Activated B cell treated with CpG ODN at 0.5 μM for 24 hours (primary cell): ENCODE results near the gene MYADML2. TPM values are rescaled to one million over a fixed set of nuclear protein-coding genes. Genes with fewer than 3 reads are reported as not detected.

ENCODE experiments used
- ATAC-seq: fragments of 200-7000 bp; cut with Tn5 transposase; one replicate; pipeline ENCODE4 v1.10.0; 2021; ENCODE audit warnings: low read depth, mild to moderate bottlenecking, moderate library complexity
- CTCF ChIA-PET: fragments of 350-600 bp; sonication (Branson Sonifier 250); formaldehyde crosslinking; loops from one replicate; lab custom pipeline; 2021; ENCODE audit warnings: antibody characterized with exemption; lab: Charles Lee
- POLR2A ChIA-PET: fragments of 350-600 bp; sonication (Branson Sonifier 250); formaldehyde crosslinking; loops from one replicate; lab custom pipeline; 2021; ENCODE audit warnings: antibody characterized with exemption; lab: Charles Lee
- DNase-seq: peaks from one replicate; pipeline ENCODE4 v3.0.0; 2022
- H3K27ac Mint-ChIP-seq: one replicate; pipeline ENCODE4 v1.8.0; 2020; ENCODE audit warnings: mixed read lengths
- H3K27me3 Mint-ChIP-seq: one replicate; pipeline ENCODE4 v1.8.0; 2021; ENCODE audit warnings: mixed read lengths
- H3K36me3 Mint-ChIP-seq: one replicate; pipeline ENCODE4 v1.8.0; 2021; ENCODE audit warnings: low read depth, mixed read lengths
- H3K4me1 Mint-ChIP-seq: one replicate; pipeline ENCODE4 v1.8.0; 2021; ENCODE audit warnings: mixed read lengths
- H3K4me3 Mint-ChIP-seq: one replicate; pipeline ENCODE4 v1.8.0; 2020; ENCODE audit warnings: mild to moderate bottlenecking, mixed read lengths
- H3K9me3 Mint-ChIP-seq: one replicate; pipeline ENCODE4 v1.8.0; 2020; ENCODE audit warnings: mixed read lengths
- intact Hi-C: fragments of 100-400 bp; cut with micrococcal nuclease; formaldehyde crosslinking; loops from one replicate; pipeline ENCODE4 v1.15.1; 2024
- total RNA-seq: library from RNA; stranded (reverse); gene quantifications from 2 replicates; pipeline ENCODE4 v1.2.3, GENCODE V29; 2022
- TF ChIP-seq, protein P1 (sequence below): fragments of 200-600 bp; IDR thresholded peaks from one replicate; pipeline ENCODE4 v1.8.0; 2022; ENCODE audit warnings: antibody characterized with exemption, mild to moderate bottlenecking

MYADML2 gene
- total RNA-seq, 1 donor from 2014 or later = not detected

DNA sequence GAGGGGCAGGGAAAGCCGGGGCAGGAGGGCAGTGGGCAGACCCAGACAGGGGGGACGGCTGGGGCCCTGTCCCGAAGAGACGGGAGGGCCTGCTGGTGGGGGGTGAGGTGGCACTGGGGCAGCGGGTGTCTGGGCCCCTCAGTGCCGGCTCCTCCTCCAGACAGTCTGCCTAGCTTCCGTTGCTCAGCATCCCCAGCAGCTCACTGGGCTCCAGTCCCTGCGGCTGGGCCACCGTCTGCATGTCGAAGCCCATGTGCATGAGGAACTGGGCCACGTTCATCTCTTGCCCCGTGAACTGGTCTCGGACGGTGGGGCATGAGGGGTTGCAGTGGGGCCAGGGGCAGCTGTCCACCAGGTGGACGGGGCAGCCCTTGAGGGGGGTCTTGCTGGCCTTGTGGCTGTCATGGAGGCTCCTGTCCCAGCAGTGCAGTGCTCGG, 5.8 kb upstream of the MYADML2 start:
- H3K9me3 Mint-ChIP-seq = no peaks in the 10 kb centered on the region
- H3K27me3 Mint-ChIP-seq = peaks cover 5% of the 10 kb centered on the region
- no peak overlapping the region for H3K4me3 Mint-ChIP-seq
- no peak for DNase-seq
- H3K36me3 Mint-ChIP-seq = no peaks in the 10 kb centered on the region
- CTCF ChIA-PET = no interaction called here
- H3K27ac Mint-ChIP-seq = no peak overlapping the region
- intact Hi-C loops = no loop called here
- POLR2A ChIA-PET = no interaction called here
- TF ChIP-seq, protein P1, sequence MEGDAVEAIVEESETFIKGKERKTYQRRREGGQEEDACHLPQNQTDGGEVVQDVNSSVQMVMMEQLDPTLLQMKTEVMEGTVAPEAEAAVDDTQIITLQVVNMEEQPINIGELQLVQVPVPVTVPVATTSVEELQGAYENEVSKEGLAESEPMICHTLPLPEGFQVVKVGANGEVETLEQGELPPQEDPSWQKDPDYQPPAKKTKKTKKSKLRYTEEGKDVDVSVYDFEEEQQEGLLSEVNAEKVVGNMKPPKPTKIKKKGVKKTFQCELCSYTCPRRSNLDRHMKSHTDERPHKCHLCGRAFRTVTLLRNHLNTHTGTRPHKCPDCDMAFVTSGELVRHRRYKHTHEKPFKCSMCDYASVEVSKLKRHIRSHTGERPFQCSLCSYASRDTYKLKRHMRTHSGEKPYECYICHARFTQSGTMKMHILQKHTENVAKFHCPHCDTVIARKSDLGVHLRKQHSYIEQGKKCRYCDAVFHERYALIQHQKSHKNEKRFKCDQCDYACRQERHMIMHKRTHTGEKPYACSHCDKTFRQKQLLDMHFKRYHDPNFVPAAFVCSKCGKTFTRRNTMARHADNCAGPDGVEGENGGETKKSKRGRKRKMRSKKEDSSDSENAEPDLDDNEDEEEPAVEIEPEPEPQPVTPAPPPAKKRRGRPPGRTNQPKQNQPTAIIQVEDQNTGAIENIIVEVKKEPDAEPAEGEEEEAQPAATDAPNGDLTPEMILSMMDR = no peak
- H3K4me1 Mint-ChIP-seq = no peaks in the 10 kb centered on the region
- no peak for ATAC-seq

DNA sequence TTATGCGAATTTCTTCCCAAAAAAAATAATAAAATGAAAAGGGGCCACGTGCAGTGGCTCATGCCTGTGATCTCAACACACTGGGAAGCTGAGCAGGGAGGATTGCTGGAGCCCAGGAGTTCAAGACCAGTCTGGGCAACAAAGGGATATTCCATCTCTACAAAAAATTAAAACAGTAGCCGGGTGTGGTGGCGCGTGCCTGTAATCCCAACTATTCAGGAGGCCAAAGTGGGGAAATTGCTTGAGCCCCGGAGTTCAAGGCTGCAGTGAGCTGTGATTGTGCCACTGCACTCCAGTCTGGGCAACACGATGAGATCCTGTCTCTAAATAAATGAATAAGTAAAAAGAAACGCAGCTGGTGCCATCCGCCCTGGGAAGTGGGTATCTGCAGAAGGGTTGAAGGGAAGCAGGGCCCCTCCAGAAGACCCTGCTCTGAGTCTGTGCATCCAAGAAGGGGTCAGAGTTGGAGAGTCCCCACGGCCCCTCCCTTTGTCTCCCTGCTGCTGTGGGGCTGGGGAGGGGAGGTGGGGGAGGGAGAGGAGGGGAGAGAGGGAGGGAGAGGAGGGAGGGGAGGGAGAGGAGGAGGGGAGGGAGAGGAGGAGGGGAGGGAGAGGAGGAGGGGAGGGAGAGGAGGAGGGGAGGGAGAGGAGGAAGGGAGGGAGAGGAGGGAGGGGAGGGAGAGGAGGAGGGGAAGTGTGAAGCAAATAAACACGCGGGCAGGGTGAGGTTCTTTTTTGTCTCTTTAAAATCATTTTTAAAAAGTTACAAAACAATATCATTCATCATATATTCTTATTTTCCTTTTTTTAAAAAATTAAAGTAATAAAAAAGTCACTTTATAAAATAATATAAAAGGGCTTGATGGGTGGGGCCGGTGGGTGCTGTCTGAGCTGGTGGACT, 5.0 kb upstream of the MYADML2 start:
- ATAC-seq (no peak), DNase-seq (no peak)
- TF ChIP-seq, protein P1 = no peak
- no peaks in the 10 kb centered on the region for H3K9me3 Mint-ChIP-seq
- no peaks in the 10 kb centered on the region for H3K36me3 Mint-ChIP-seq
- intact Hi-C loops = no loop called here
- ChIA-PET POLR2A (interaction anchor here (0.6 kb wide), 1 partner anchor 392 kb away, joined by 6 read pairs; no protein-coding TSS in a partner anchor), CTCF (no interaction called here)
- H3K4me3 Mint-ChIP-seq = no peak overlapping the region
- peaks cover 3% of the 10 kb centered on the region for H3K27me3 Mint-ChIP-seq
- no peak overlapping the region for H3K27ac Mint-ChIP-seq
- no peaks in the 10 kb centered on the region for H3K4me1 Mint-ChIP-seq

DNA sequence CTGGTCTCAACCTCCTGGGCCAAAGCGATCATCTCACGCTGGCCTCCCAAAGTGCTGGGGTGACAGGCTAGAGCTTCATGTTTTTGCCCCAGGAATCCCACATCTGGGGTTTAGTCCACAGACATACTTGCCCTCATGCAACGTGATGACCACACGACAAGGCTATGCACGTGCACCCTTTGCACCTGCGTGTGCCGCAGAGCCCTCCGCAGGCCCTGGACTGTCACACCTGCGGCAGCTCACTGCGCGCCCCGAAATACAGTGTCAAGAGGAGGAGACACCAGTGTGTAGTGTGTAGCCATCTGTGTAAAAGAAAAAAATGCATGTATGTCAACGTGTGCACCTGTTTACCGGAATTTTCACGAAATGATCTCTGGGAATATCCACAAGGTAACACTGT, 3.5 kb upstream of the MYADML2 start:
- TF ChIP-seq, protein P1 = no peak
- intact Hi-C loops = no loop called here
- ChIA-PET CTCF (interaction anchor here (0.6 kb wide), 1 partner anchor 9 kb away, joined by 3 read pairs; no protein-coding TSS in a partner anchor), POLR2A (no interaction called here)
- ATAC-seq (no peak), DNase-seq (no peak)
- H3K27ac Mint-ChIP-seq = no peak overlapping the region
- H3K4me1 Mint-ChIP-seq = no peaks in the 10 kb centered on the region
- no peak overlapping the region for H3K4me3 Mint-ChIP-seq
- H3K27me3 Mint-ChIP-seq = peaks cover 4% of the 10 kb centered on the region
- no peaks in the 10 kb centered on the region for H3K36me3 Mint-ChIP-seq
- no peaks in the 10 kb centered on the region for H3K9me3 Mint-ChIP-seq

DNA sequence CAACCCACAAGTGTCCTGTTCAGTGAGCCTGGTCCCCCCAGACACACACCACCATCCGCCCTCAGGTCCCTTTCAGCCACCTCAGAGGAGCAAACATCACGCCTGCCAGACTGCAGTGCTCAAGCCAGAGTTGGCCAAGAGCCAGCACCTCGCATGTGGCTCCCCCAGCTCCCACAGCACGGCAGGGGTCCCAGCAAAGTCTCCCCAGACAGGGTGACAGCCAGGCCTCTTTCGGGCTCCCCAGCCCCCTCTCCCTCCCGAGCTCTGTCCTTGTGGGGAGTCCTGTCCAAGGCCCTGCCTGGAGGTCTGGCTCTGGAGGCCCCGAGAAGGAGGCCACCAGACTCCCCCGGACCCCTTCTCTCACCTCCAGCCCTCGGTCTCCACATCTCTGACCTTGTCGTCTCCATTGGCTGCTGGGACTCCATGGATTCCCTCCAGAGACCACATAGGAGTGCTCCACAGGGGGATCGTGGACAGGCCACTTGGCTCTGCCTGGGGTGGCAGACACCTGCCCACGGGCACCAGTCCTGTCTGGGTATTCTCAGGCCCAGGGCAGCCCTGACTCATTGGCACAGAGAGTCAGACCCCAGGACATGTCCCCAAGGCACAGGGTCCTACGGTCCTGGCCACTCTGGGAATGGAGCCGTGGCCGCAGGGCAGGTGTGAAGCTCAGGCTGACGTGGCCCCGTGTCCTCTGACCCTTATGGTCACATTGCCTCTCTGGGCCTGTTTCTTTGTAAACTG, 1.8 kb upstream of the MYADML2 start:
- Mint-ChIP-seq H3K27ac (no peak overlapping the region), H3K4me3 (no peak overlapping the region), H3K4me1 (no peaks in the 10 kb centered on the region)

More for the DNA sequence above, 1.8 kb upstream of the MYADML2 start:
- intact Hi-C loops = no loop called here
- Mint-ChIP-seq H3K27me3 (peaks cover 4% of the 10 kb centered on the region), H3K9me3 (no peaks in the 10 kb centered on the region), H3K36me3 (no peaks in the 10 kb centered on the region)
- DNase-seq (no peak), ATAC-seq (no peak)
- CTCF ChIA-PET = no interaction called here
- TF ChIP-seq, protein P1 = no peak
- POLR2A ChIA-PET = no interaction called here
